Measurements from ENCODE around the gene GOLGA8N. TPM values are rescaled to one million over a fixed set of nuclear protein-coding genes. Genes with fewer than 3 reads are reported as not detected.

Gene GOLGA8N
- total and polyA plus RNA-seq, 2 experiments from 2014 or later: 0.68 to 4.9 TPM

- Histone ChIP-seq H3K27ac (no peak overlapping the region), H3K36me3 (peaks cover 14% of the 10 kb centered on the region), H3K27me3 (no peaks in the 10 kb centered on the region), H3K4me3 (no peak overlapping the region), H3K9me3 (ENCODE audit: low read depth) (no peaks in the 10 kb centered on the region), H3K4me1 (ENCODE audit: low read depth) (no peaks in the 10 kb centered on the region)
- TF ChIP-seq, protein P1, sequence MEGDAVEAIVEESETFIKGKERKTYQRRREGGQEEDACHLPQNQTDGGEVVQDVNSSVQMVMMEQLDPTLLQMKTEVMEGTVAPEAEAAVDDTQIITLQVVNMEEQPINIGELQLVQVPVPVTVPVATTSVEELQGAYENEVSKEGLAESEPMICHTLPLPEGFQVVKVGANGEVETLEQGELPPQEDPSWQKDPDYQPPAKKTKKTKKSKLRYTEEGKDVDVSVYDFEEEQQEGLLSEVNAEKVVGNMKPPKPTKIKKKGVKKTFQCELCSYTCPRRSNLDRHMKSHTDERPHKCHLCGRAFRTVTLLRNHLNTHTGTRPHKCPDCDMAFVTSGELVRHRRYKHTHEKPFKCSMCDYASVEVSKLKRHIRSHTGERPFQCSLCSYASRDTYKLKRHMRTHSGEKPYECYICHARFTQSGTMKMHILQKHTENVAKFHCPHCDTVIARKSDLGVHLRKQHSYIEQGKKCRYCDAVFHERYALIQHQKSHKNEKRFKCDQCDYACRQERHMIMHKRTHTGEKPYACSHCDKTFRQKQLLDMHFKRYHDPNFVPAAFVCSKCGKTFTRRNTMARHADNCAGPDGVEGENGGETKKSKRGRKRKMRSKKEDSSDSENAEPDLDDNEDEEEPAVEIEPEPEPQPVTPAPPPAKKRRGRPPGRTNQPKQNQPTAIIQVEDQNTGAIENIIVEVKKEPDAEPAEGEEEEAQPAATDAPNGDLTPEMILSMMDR (IDR thresholded peaks at IDR 0.05; ENCODE audit: low read depth, low read length): no peak
- DNase-seq (ENCODE audit: low read depth in 1 of 2, low spot score in 1 of 2): no peak
These were observed 43.2 kb downstream of the GOLGA8N start for GRCh38 chr15:32636410-32636809.

- no peaks in the 10 kb centered on the region for H3K9me3 ChIP-seq (ENCODE audit: low read depth)
- no peak overlapping the region for H3K4me3 ChIP-seq
- no peak overlapping the region for H3K27ac ChIP-seq
- no peaks in the 10 kb centered on the region for H3K27me3 ChIP-seq
- TF ChIP-seq, protein P1 (IDR thresholded peaks at IDR 0.05; ENCODE audit: low read depth, low read length): no peak
- peaks cover 4% of the 10 kb centered on the region for H3K4me1 ChIP-seq (ENCODE audit: low read depth)
- H3K36me3 ChIP-seq: peaks cover 14% of the 10 kb centered on the region
- DNase-seq (ENCODE audit: low read depth in 1 of 2, low spot score in 1 of 2): no peak
These were observed 43.8 kb downstream of the GOLGA8N start for GRCh38 chr15:32636908-32637567.

DNA sequence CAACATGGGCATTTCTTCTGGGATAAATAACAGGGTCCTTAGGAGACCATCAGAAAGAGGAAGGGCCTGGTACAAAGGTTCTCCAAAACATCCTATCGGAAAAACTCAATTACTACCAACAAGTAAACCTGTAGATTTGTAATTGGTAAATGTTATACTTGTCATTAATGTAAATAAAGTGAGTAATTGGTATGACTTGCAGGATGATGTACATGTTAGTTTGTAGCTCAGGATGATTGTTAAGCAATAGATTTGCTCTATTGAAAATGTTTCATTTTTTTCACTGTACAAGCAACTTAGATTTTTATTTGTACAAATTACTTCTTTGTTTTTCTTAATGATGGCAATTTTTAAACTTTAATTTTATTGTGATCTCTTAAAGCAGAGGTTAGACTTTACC, 44.4 kb downstream of the GOLGA8N start:
- no peak for DNase-seq (ENCODE audit: low read depth in 1 of 2, low spot score in 1 of 2)
- no peaks in the 10 kb centered on the region for H3K27me3 ChIP-seq
- H3K36me3 ChIP-seq: peaks cover 14% of the 10 kb centered on the region
- H3K27ac ChIP-seq: no peak overlapping the region
- H3K4me3 ChIP-seq: no peak overlapping the region
- TF ChIP-seq, protein P1 (IDR thresholded peaks at IDR 0.05; ENCODE audit: low read depth, low read length): no peak
- H3K4me1 ChIP-seq (ENCODE audit: low read depth): peaks cover 4% of the 10 kb centered on the region
- H3K9me3 ChIP-seq (ENCODE audit: low read depth): no peaks in the 10 kb centered on the region

GRCh38 chr15:32641517-32642059, 48.3 kb downstream of the GOLGA8N start, which contains the start of gene SCG5:
TSS of gene SCG5 (plus strand) at chr15:32641710. CDS start at chr15:32643593, 1,883 bp downstream.
- no peaks in the 10 kb centered on the region for H3K27me3 ChIP-seq
- no peaks in the 10 kb centered on the region for H3K9me3 ChIP-seq (ENCODE audit: low read depth)
- peaks cover 2% of the 10 kb centered on the region for H3K36me3 ChIP-seq
- TF ChIP-seq, protein P1 (IDR thresholded peaks at IDR 0.05; ENCODE audit: low read depth, low read length): no peak
- peak; percentile 61 to 69 for DNase-seq (ENCODE audit: low read depth in 1 of 2, low spot score in 1 of 2)
- H3K4me3 ChIP-seq: peak within 1 kb of the TSS; percentile 25
- H3K27ac ChIP-seq: no peak within 1 kb of the TSS
- H3K4me1 ChIP-seq (ENCODE audit: low read depth): peaks cover 11% of the 10 kb centered on the region

DNA sequence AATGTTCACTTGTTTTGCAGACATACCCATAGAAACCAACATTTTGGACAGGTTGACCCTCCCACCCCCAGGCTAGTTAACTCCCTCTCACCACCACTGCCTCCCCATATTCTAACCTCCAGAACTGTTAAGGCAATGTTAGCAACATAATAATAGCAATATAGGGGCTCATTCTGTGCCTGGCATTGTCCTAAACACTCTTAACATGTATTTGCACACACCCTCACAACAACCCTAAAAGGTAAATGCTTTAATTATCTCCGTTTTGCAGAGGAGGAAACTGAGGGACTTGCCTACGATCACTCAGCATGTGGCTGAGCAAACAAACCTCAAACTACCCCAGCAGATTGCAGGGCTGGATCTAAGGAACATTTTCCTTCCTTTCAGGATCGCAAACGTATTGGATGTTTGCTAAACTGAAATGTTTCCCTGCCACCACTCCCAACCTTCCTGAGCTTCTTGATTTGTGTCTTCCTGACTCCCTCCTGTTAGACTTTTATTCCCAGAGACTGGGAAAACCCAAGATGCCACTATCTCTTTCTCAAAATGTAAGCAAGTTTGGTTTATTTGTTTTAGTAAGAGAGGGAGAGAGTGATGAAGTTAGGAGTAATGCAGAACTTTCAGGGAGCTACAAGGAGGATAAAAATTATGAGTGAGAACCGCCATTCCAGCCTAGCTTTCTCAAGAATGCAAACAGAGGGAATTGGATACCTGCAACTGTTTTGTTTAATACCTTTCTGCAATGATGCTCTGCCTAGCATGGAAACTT, 49.6 kb downstream of the GOLGA8N start:
- Histone ChIP-seq H3K9me3 (ENCODE audit: low read depth) (no peaks in the 10 kb centered on the region), H3K36me3 (no peaks in the 10 kb centered on the region), H3K27ac (no peak overlapping the region), H3K4me3 (no peak overlapping the region), H3K27me3 (no peaks in the 10 kb centered on the region), H3K4me1 (ENCODE audit: low read depth) (peaks cover 12% of the 10 kb centered on the region)
- no peak for DNase-seq (ENCODE audit: low read depth in 1 of 2, low spot score in 1 of 2)
- TF ChIP-seq, protein P1 (IDR thresholded peaks at IDR 0.05; ENCODE audit: low read depth, low read length): no peak

Data from cardiac muscle cell (in vitro differentiated cells and primary cell).